Smooth muscle cell (in vitro differentiated cells): ENCODE measurements around the gene NUB1. TPM values are rescaled to one million over a fixed set of nuclear protein-coding genes. Genes with fewer than 3 reads are reported as not detected.

Experiments
- DNase-seq: peaks from one replicate; lab custom pipeline; 2025; ENCODE audit not compliant: unreplicated experiment; lab: John Stamatoyannopoulos, UW
- H2AFZ ChIP-seq: fragments of 200-600 bp; sonication (generic); 2 replicates; pipeline ENCODE4 v1.6.0; 2016; ENCODE audit warnings: antibody characterized with exemption, low read depth, mild to moderate bottlenecking
- H3F3A ChIP-seq: fragments of 200-600 bp; sonication (generic); 2 replicates; pipeline ENCODE4 v1.6.0; 2017; ENCODE audit warnings: antibody characterized with exemption, low read depth
- H3K27ac ChIP-seq: fragments of 200-600 bp; sonication (generic); 2 replicates; pipeline ENCODE4 v1.5.1; 2016; ENCODE audit warnings: low read depth, mild to moderate bottlenecking
- H3K27me3 ChIP-seq: fragments of 200-600 bp; sonication (generic); 2 replicates; pipeline ENCODE4 v1.6.1; 2016; ENCODE audit warnings: low read depth, mild to moderate bottlenecking
- H3K36me3 ChIP-seq: fragments of 200-600 bp; sonication (generic); 2 replicates; pipeline ENCODE4 v1.5.1; 2016; ENCODE audit warnings: low read depth
- H3K4me1 ChIP-seq: fragments of 200-600 bp; sonication (generic); 2 replicates; pipeline ENCODE4 v1.5.1; 2016; ENCODE audit warnings: low read depth
- H3K4me2 ChIP-seq: fragments of 200-600 bp; sonication (generic); 2 replicates; pipeline ENCODE4 v1.6.0; 2016; ENCODE audit warnings: mild to moderate bottlenecking
- H3K4me3 ChIP-seq: fragments of 200-600 bp; sonication (generic); 2 replicates; pipeline ENCODE4 v1.5.1; 2016; ENCODE audit warnings: mild to moderate bottlenecking
- H3K79me2 ChIP-seq: fragments of 200-600 bp; sonication (generic); 2 replicates; pipeline ENCODE4 v1.6.0; 2016; ENCODE audit warnings: low read depth, mild to moderate bottlenecking
- H3K9ac ChIP-seq: fragments of 200-600 bp; sonication (generic); 2 replicates; pipeline ENCODE4 v1.6.0; 2016; ENCODE audit warnings: low read depth
- H3K9me3 ChIP-seq: fragments of 200-600 bp; sonication (generic); replicated peaks from 2 replicates; pipeline ENCODE4 v1.5.1; 2016; ENCODE audit warnings: low read depth
- H4K20me1 ChIP-seq: fragments of 200-600 bp; sonication (generic); 2 replicates; pipeline ENCODE4 v1.6.0; 2016; ENCODE audit warnings: low read depth
- WGBS: methylation state at CpG from one replicate; pipeline ENCODE4 v1.1.7; 2016; ENCODE audit warnings: low lambda C conversion rate; 5-methylcytosine and 5-hydroxymethylcytosine counted together
- polyA plus RNA-seq: library from polyadenylated mRNA; unstranded; fragments of >200 nt; fragmentation: Nextera tagmentation; extraction: Ambion mirVana; gene quantifications from 2 replicates; pipeline ENCODE4 v1.2.1, GENCODE V29; 2016
- total RNA-seq: library from RNA; depleted of rRNA; stranded (reverse); fragments of >200 nt; gene quantifications from 2 replicates; pipeline ENCODE4 v1.2.3, GENCODE V29; 2014
- TF ChIP-seq, protein P1 (sequence below): fragments of 200-600 bp; sonication (generic); IDR thresholded peaks from 2 replicates; pipeline ENCODE4 v1.5.1; 2017; ENCODE audit warnings: borderline replicate concordance, mild to moderate bottlenecking, antibody characterized with exemption; ENCODE audit not compliant: insufficient read depth, poor library complexity, severe bottlenecking

The NUB1 gene
- total and polyA plus RNA-seq, 2 experiments from 2014 or later = 28.5 to 36.9 TPM

DNA sequence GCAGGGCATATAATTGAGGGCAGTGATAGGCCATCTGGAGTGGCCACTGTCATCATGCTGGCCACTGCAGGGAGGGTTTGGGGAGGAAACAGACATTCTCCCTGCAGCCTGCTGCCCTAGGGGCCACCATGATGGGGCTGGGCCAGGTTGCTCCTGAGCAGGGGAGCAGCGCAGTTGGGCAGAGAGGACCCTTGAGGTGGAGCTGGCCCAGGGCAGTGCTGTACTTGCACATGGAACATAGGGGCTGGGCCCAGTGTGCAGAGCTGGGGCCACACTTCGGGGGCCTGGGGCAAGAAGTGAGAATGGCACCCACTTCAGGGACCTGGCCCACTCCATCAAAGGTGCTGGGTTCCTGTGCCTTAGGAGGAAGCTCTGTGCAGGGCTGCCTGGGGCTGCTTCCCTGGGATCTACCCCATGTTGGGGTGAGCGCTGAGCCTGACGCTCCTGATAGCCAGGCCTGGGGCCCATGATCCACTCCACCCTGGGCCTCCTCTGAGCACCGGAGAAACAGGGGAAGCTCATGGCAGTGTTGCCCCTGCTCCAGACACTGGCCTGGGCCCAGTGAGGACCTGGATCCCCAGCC lies 21.3 kb upstream of the NUB1 start:
- H3K4me3 ChIP-seq = no peak overlapping the region
- no peaks in the 10 kb centered on the region for H3F3A ChIP-seq
- 82% methylated on average over 5 of the region's 5 CpGs for WGBS
- TF ChIP-seq, protein P1, sequence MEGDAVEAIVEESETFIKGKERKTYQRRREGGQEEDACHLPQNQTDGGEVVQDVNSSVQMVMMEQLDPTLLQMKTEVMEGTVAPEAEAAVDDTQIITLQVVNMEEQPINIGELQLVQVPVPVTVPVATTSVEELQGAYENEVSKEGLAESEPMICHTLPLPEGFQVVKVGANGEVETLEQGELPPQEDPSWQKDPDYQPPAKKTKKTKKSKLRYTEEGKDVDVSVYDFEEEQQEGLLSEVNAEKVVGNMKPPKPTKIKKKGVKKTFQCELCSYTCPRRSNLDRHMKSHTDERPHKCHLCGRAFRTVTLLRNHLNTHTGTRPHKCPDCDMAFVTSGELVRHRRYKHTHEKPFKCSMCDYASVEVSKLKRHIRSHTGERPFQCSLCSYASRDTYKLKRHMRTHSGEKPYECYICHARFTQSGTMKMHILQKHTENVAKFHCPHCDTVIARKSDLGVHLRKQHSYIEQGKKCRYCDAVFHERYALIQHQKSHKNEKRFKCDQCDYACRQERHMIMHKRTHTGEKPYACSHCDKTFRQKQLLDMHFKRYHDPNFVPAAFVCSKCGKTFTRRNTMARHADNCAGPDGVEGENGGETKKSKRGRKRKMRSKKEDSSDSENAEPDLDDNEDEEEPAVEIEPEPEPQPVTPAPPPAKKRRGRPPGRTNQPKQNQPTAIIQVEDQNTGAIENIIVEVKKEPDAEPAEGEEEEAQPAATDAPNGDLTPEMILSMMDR = no peak
- H3K9ac ChIP-seq = no peak overlapping the region
- H3K4me2 ChIP-seq = no peak overlapping the region
- no peak for DNase-seq
- no peak overlapping the region for H3K27ac ChIP-seq
- no peaks in the 10 kb centered on the region for H3K9me3 ChIP-seq
- H3K36me3 ChIP-seq = no peaks in the 10 kb centered on the region
- no peak overlapping the region for H2AFZ ChIP-seq
- H3K27me3 ChIP-seq = no peaks in the 10 kb centered on the region
- no peaks in the 10 kb centered on the region for H4K20me1 ChIP-seq
- no peaks in the 10 kb centered on the region for H3K79me2 ChIP-seq
- no peaks in the 10 kb centered on the region for H3K4me1 ChIP-seq

DNA sequence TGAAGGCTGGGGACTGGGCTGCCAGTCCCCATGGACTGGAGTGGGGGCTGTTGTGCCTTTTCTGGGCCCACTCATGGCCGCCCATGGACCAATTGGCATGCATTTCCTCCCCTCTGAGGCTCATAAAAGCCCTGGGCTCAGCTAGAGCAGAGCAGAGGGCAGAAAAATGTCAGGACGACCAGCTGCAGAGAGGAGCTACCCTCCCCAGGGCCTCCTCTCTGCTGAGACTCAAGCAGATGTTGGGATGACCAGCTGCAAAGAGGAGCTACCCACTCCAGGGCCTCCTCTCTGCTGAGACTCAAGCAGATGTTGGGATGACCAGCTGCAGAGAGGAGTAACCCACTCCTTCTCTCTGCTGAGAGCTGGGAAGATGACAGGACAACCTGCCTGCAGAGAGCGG lies 20.3 kb upstream of the NUB1 start:
- no peaks in the 10 kb centered on the region for H3F3A ChIP-seq
- no peak overlapping the region for H3K4me2 ChIP-seq
- H3K79me2 ChIP-seq = no peaks in the 10 kb centered on the region
- WGBS = 78% methylated on average over 3 of the region's 3 CpGs
- H3K36me3 ChIP-seq = no peaks in the 10 kb centered on the region
- no peak overlapping the region for H3K9ac ChIP-seq
- H3K27me3 ChIP-seq = no peaks in the 10 kb centered on the region
- no peak overlapping the region for H3K27ac ChIP-seq
- no peak overlapping the region for H3K4me3 ChIP-seq
- DNase-seq = no peak
- H3K9me3 ChIP-seq = no peaks in the 10 kb centered on the region
- no peak overlapping the region for H2AFZ ChIP-seq
- H3K4me1 ChIP-seq = no peaks in the 10 kb centered on the region
- TF ChIP-seq, protein P1 = no peak
- no peaks in the 10 kb centered on the region for H4K20me1 ChIP-seq

DNA sequence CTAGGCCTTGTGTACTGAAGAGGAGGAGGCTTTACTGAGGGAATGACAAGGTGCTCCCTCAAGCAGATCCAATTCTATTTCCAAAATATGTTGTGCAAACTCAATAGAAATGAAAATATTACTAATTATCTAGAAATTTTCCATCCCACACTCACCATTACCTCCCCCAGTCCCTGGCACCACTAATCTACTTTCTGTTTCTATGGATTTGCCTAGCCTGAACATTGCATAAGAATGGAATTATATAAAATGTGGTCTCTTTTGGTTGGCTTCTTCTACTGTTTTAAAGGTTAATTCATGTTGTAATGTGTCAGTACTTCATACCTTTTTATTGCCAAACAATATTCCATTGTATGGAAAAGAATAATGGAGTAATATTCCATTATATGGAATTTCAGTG lies 18.7 kb upstream of the NUB1 start:
- no peaks in the 10 kb centered on the region for H3F3A ChIP-seq
- no peak overlapping the region for H3K4me3 ChIP-seq
- no peaks in the 10 kb centered on the region for H3K4me1 ChIP-seq
- H3K9ac ChIP-seq = no peak overlapping the region
- no peaks in the 10 kb centered on the region for H3K9me3 ChIP-seq
- H3K27ac ChIP-seq = no peak overlapping the region
- H3K4me2 ChIP-seq = no peak overlapping the region
- no peaks in the 10 kb centered on the region for H4K20me1 ChIP-seq
- no peaks in the 10 kb centered on the region for H3K27me3 ChIP-seq
- no peaks in the 10 kb centered on the region for H3K79me2 ChIP-seq
- H2AFZ ChIP-seq = no peak overlapping the region
- no peak for DNase-seq
- no peaks in the 10 kb centered on the region for H3K36me3 ChIP-seq
- TF ChIP-seq, protein P1 = no peak

DNA sequence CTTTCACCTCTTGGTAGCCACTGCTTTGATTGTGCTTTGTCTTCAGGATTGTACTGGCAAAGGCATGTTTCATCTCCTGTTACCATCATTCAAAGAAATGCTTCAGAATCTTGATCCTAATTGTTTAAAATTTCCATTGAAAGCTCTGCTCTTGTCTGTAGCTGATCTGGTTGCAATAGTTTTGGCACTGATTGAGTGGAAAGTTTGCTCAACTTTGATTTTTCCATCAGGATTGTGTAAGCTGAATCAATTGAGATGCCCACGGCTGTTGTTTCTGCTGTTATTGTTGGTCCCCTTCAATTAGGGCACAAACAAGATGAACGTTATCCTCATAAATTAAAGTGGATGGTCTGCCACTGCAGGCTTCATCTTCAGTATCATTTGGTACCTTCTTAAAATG lies 14.6 kb upstream of the NUB1 start:
- TF ChIP-seq, protein P1 = no peak
- no peak for DNase-seq

More for the DNA sequence above, 14.6 kb upstream of the NUB1 start:
- WGBS = 92% methylated on average over 2 of the region's 2 CpGs
- no peak overlapping the region for H2AFZ ChIP-seq
- no peak overlapping the region for H3K4me2 ChIP-seq
- no peaks in the 10 kb centered on the region for H3K4me1 ChIP-seq
- H3K4me3 ChIP-seq = no peak overlapping the region
- H3K9me3 ChIP-seq = no peaks in the 10 kb centered on the region
- no peak overlapping the region for H3K9ac ChIP-seq
- no peaks in the 10 kb centered on the region for H3F3A ChIP-seq
- H3K79me2 ChIP-seq = no peaks in the 10 kb centered on the region
- H3K27me3 ChIP-seq = no peaks in the 10 kb centered on the region
- no peak overlapping the region for H3K27ac ChIP-seq
- no peaks in the 10 kb centered on the region for H3K36me3 ChIP-seq
- H4K20me1 ChIP-seq = no peaks in the 10 kb centered on the region
